Coronary artery (tissue), 2 donors: ENCODE data around the gene CEP128.

Source experiments
- DNase-seq: peaks from one replicate; pipeline ENCODE4 v3.0.0-alpha.2; 2017; ENCODE audit warnings: low spot score
- H3K27ac ChIP-seq, 2 donors: fragments of 200-600 bp; sonication (generic); one replicate each; pipeline ENCODE4 v1.5.1; 2016 to 2019
- H3K4me3 ChIP-seq: fragments of 200-600 bp; sonication (generic); 2 replicates; pipeline ENCODE4 v1.5.1; 2016; ENCODE audit warnings: mild to moderate bottlenecking, moderate library complexity
- CTCF ChIP-seq: fragments of 200-600 bp; sonication (generic); IDR thresholded peaks from one replicate; pipeline ENCODE4 v1.5.1; 2019; ENCODE audit warnings: antibody characterized with exemption

Gene CEP128

DNA sequence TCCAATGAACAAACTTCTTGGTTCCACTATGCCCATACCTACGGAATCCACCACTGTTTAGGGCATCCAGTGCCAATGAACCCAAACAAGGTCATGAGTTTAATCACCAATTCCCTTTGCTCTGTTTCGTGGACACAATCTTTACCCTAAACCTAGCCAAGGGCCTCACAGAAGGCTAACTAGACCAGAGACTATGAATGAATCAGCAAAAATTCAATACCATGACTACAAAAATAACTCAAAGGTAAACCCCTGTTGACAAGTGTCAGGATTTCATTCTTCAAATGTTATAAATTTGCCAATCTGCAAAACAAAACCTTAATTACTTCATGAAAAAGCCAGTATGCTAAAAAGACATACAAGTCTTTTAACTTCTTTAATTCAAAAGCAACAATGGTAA, 96.7 kb downstream of the CEP128 start:
- no peak for DNase-seq
- Histone ChIP-seq H3K27ac (no peak overlapping the region), H3K4me3 (no peak overlapping the region)
- no peak for TF ChIP-seq CTCF

GRCh38 chr14:80839743-80840142, 101.8 kb downstream of the CEP128 start:
- no peak overlapping the region for H3K27ac ChIP-seq
- H3K4me3 ChIP-seq, result no peak overlapping the region
- no peak for TF ChIP-seq CTCF
- no peak for DNase-seq

DNA sequence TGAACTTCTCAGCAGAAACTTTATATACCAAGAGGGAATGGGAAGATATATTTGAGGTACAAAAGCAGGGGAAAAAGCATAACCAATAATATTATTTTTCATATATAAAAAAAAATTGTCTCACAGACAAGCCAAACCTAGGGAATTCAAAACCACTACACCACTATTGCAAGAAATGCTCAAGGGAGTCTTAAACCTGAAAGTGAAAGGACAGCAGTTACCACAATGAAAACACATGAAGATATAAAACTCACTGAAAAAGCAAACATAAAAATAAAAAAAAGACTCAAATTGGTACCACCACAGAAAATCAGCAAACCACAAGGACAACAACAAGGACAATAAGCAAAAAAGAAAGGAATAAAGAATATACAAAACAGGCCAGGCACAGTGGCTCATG, 131.9 kb downstream of the CEP128 start:
- no peak for TF ChIP-seq CTCF

GRCh38 chr14:80805136-80805535, 136.4 kb downstream of the CEP128 start:
- Histone ChIP-seq H3K27ac (no peak overlapping the region), H3K4me3 (no peak overlapping the region)
- no peak for DNase-seq
- TF ChIP-seq CTCF, result no peak

More for the DNA sequence above, 131.9 kb downstream of the CEP128 start:
- no peak for DNase-seq
- no peak overlapping the region for H3K27ac ChIP-seq
- no peak overlapping the region for H3K4me3 ChIP-seq

GRCh38 chr14:80798878-80799277, 142.7 kb downstream of the CEP128 start:
- DNase-seq, result no peak
- no peak overlapping the region for H3K4me3 ChIP-seq
- TF ChIP-seq CTCF, result no peak
- no peak overlapping the region for H3K27ac ChIP-seq

DNA sequence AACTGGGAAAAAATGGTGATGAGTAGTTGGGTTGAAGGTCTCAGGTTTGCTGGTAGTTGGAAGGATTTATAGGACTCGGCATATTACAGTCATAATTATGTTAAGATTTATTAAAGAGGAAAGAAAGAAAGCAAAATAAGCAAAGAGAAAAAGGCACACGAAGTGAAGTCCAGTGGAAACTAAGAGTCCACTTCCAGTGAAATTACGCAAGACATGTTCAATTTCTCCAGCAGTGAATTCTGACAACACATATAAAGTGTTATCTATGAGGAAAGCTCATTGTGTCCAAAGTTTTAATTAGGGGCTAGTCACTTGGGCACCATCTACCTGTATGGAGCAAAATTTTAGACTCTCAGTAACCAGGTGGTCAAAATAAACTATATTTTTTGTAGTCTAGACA, 143.3 kb downstream of the CEP128 start:
- DNase-seq, result no peak
- no peak for TF ChIP-seq CTCF
- H3K4me3 ChIP-seq, result no peak overlapping the region
- no peak overlapping the region for H3K27ac ChIP-seq

DNA sequence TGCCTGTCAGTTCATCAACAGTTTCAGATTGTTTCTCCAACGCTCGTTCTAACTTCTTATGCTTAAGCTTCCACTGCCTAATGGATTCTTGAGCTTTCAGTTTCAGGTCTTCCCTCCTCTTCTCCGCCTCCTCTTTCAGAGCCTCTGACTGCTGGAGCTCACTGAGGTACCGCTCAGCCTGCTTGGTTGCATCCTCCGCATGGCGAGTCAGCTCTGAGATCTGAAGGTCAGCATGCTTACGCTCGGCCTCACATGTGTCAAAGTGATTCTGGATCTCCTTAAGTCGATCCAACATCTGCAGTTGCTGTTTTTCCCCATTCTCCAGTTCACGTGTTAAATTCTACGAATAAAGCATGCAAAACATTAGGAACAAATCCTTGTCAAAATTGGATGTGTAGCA, 148.8 kb downstream of the CEP128 start:
- no peak for DNase-seq
- H3K4me3 ChIP-seq, result no peak overlapping the region
- H3K27ac ChIP-seq, result no peak overlapping the region
- no peak for TF ChIP-seq CTCF
